ENCODE measurements around the gene PCBP3. TPM values are rescaled to one million over a fixed set of nuclear protein-coding genes. Genes with fewer than 3 reads are reported as not detected.
A peak's percentile ranks its signal among the peaks of the same experiment; 100 is the strongest.
"Not testable (repeated sequence)": the region's sequence is repeated elsewhere in the genome, so short reads cannot be mapped to it uniquely, and the experiment has no call there.

The PCBP3 gene
- total and polyA plus RNA-seq, 2 experiments from 2014 or later = 3.4 to 4.3 TPM

GRCh38 chr21:45949928-45950739 lies 306.6 kb downstream of the PCBP3 start:
- Histone ChIP-seq H3K4me1 (ENCODE audit: low read depth) (peaks cover 12% of the 10 kb centered on the region), H3K4me3 (no peak overlapping the region), H3K27me3 (no peaks in the 10 kb centered on the region), H3K27ac (no peak overlapping the region), H3K9me3 (ENCODE audit: low read depth) (no peaks in the 10 kb centered on the region), H3K36me3 (no peaks in the 10 kb centered on the region)
- DNase-seq (ENCODE audit: low read depth in 1 of 2, low spot score in 1 of 2) = no peak
- TF ChIP-seq CTCF (IDR thresholded peaks at IDR 0.05; ENCODE audit: low read depth, low read length) = no peak

GRCh38 chr21:45950740-45951515 lies 307.4 kb downstream of the PCBP3 start:
- Histone ChIP-seq H3K4me1 (ENCODE audit: low read depth) (peaks cover 12% of the 10 kb centered on the region), H3K4me3 (no peak overlapping the region), H3K36me3 (no peaks in the 10 kb centered on the region), H3K27me3 (no peaks in the 10 kb centered on the region), H3K9me3 (ENCODE audit: low read depth) (no peaks in the 10 kb centered on the region), H3K27ac (no peak overlapping the region)
- TF ChIP-seq CTCF (IDR thresholded peaks at IDR 0.05; ENCODE audit: low read depth, low read length) = no peak
- DNase-seq (ENCODE audit: low read depth in 1 of 2, low spot score in 1 of 2) = peak in 1 of 2 donors; percentile 81

- no peak for TF ChIP-seq CTCF (IDR thresholded peaks at IDR 0.05; ENCODE audit: low read depth, low read length)
- Histone ChIP-seq H3K27me3 (no peaks in the 10 kb centered on the region), H3K36me3 (no peaks in the 10 kb centered on the region), H3K27ac (no peak overlapping the region), H3K4me1 (ENCODE audit: low read depth) (peaks cover 12% of the 10 kb centered on the region), H3K4me3 (no peak overlapping the region), H3K9me3 (ENCODE audit: low read depth) (no peaks in the 10 kb centered on the region)
- no peak for DNase-seq (ENCODE audit: low read depth in 1 of 2, low spot score in 1 of 2)
Measured at GRCh38 chr21:45951676-45952075, 308.2 kb downstream of the PCBP3 start.

GRCh38 chr21:45952527-45952926 lies 309.0 kb downstream of the PCBP3 start:
- not testable (repeated sequence) for H3K36me3 ChIP-seq
- H3K27ac ChIP-seq = peak overlapping the region; percentile 96

GRCh38 chr21:45952974-45953373 lies 309.4 kb downstream of the PCBP3 start:
- no peak overlapping the region for H3K4me3 ChIP-seq
- peak overlapping the region; percentile 96 for H3K27ac ChIP-seq
- H3K27me3 ChIP-seq = no peaks in the 10 kb centered on the region
- peak in 1 of 2 donors; percentile 48 for DNase-seq (ENCODE audit: low read depth in 1 of 2, low spot score in 1 of 2)
- H3K9me3 ChIP-seq (ENCODE audit: low read depth) = no peaks in the 10 kb centered on the region
- H3K36me3 ChIP-seq = no peaks in the 10 kb centered on the region
- peaks cover 12% of the 10 kb centered on the region for H3K4me1 ChIP-seq (ENCODE audit: low read depth)
- TF ChIP-seq CTCF (IDR thresholded peaks at IDR 0.05; ENCODE audit: low read depth, low read length) = no peak

More at GRCh38 chr21:45952527-45952926, 309.0 kb downstream of the PCBP3 start:
- H3K9me3 ChIP-seq (ENCODE audit: low read depth); H3K4me3 ChIP-seq; H3K27me3 ChIP-seq; DNase-seq (ENCODE audit: low read depth in 1 of 2, low spot score in 1 of 2): not testable (repeated sequence)
- peaks cover 12% of the 10 kb centered on the region for H3K4me1 ChIP-seq (ENCODE audit: low read depth)

GRCh38 chr21:45954261-45954660 lies 310.7 kb downstream of the PCBP3 start:
- H3K27ac ChIP-seq = peak overlapping the region; percentile 96
- H3K4me3 ChIP-seq = no peak overlapping the region
- no peaks in the 10 kb centered on the region for H3K9me3 ChIP-seq (ENCODE audit: low read depth)
- H3K4me1 ChIP-seq (ENCODE audit: low read depth) = peaks cover 12% of the 10 kb centered on the region
- peak; percentile 23 to 68 for DNase-seq (ENCODE audit: low read depth in 1 of 2, low spot score in 1 of 2)
- peak; percentile 52 for TF ChIP-seq CTCF (IDR thresholded peaks at IDR 0.05; ENCODE audit: low read depth, low read length)
- H3K27me3 ChIP-seq = no peaks in the 10 kb centered on the region
- no peaks in the 10 kb centered on the region for H3K36me3 ChIP-seq
